ENCODE measurements around the gene GSAP. TPM values are rescaled to one million over a fixed set of nuclear protein-coding genes. Genes with fewer than 3 reads are reported as not detected.
"Not testable (repeated sequence)": the region's sequence is repeated elsewhere in the genome, so short reads cannot be mapped to it uniquely, and the experiment has no call there.

Gene GSAP
- total RNA-seq, result 1 to 10 TPM; 2.0 to 4.2 (median 3.3) TPM
- polyA plus RNA-seq, result 1 to 10 TPM; 1.3 to 1.9 (median 1.6) TPM
- long read RNA-seq, donor 1, partial matches to known transcripts, result 1 of 5 reads
- long read RNA-seq, donor 1, other reads (novel, unspliced or antisense), result 3 of 5 reads
- long read RNA-seq, donor 2, transcript GSAP-201 (31 exons, 3,251 nt), result major isoform, 6 of 9 reads
- long read RNA-seq, donor 2, partial matches to known transcripts, result 1 of 9 reads
- long read RNA-seq, donor 2, other reads (novel, unspliced or antisense), result 2 of 9 reads

GRCh38 chr7:77415823-77416620, at the start of gene GSAP:
GSAP (minus strand) TSS chr7:77416349; CDS start chr7:77416321, 28 bp downstream.
- intact Hi-C loops (cut with DNase I), result loop anchor here in 1 of 2 donors (5.0 kb wide), 1 partner anchor 121 kb away; the partner anchor contains the start of gene PTPN12
- Histone ChIP-seq H3K9me3 (no peaks in the 10 kb centered on the region), H3K36me3 (ENCODE audit: insufficient read depth in 1 of 2, low read depth in 1 of 2) (no peaks in the 10 kb centered on the region), H3K27me3 (ENCODE audit: insufficient read depth in 3 of 3, low read length in 2 of 3) (no peaks in the 10 kb centered on the region), H3K4me3 (peak within 1 kb of the TSS; percentile 94), H3K4me1 (peaks cover 9% of the 10 kb centered on the region), H3K27ac (peak within 1 kb of the TSS; percentile 88)
- 0% methylated on average over 60 to 93 of the region's 93 CpGs for WGBS, 3 donors
- DNase-seq (peak; percentile 62 to 76), ATAC-seq (peak; percentile 81 to 88 (median 85))
- no peak for TF ChIP-seq CTCF (IDR thresholded peaks at IDR 0.05)

- WGBS, 3 donors, result 96 to 98% (median 97%) methylated on average over 1 of the region's 1 CpG
Observed at GRCh38 chr7:77465256-77465655, 49.1 kb upstream of the GSAP start.

GRCh38 chr7:77464589-77464988, 48.4 kb upstream of the GSAP start:
- Histone ChIP-seq H3K27me3 (ENCODE audit: insufficient read depth in 3 of 3, low read length in 2 of 3) (no peaks in the 10 kb centered on the region), H3K4me3 (no peak overlapping the region), H3K9me3 (no peaks in the 10 kb centered on the region), H3K36me3 (ENCODE audit: insufficient read depth in 1 of 2, low read depth in 1 of 2) (no peaks in the 10 kb centered on the region), H3K27ac (no peak overlapping the region), H3K4me1 (no peaks in the 10 kb centered on the region)
- ATAC-seq (no peak), DNase-seq (no peak)
- TF ChIP-seq CTCF (IDR thresholded peaks at IDR 0.05), result no peak
- 85 to 92% (median 86%) methylated on average over 4 of the region's 4 CpGs for WGBS, 3 donors
- intact Hi-C loops (cut with DNase I), result no loop called here

More at GRCh38 chr7:77465256-77465655, 49.1 kb upstream of the GSAP start:
- DNase-seq (no peak), ATAC-seq (no peak)
- H3K4me1 ChIP-seq, result no peaks in the 10 kb centered on the region
- TF ChIP-seq CTCF (IDR thresholded peaks at IDR 0.05), result no peak
- intact Hi-C loops (cut with DNase I), result no loop called here
- H3K27me3 ChIP-seq (ENCODE audit: insufficient read depth in 3 of 3, low read length in 2 of 3), result no peaks in the 10 kb centered on the region
- H3K9me3 ChIP-seq, result no peaks in the 10 kb centered on the region
- H3K36me3 ChIP-seq (ENCODE audit: insufficient read depth in 1 of 2, low read depth in 1 of 2), result no peaks in the 10 kb centered on the region
- no peak overlapping the region for H3K4me3 ChIP-seq
- no peak overlapping the region for H3K27ac ChIP-seq

GRCh38 chr7:77463632-77464031, 47.5 kb upstream of the GSAP start:
- H3K9me3 ChIP-seq; H3K27ac ChIP-seq; H3K4me1 ChIP-seq; H3K4me3 ChIP-seq; H3K36me3 ChIP-seq (ENCODE audit: insufficient read depth in 1 of 2, low read depth in 1 of 2); H3K27me3 ChIP-seq (ENCODE audit: insufficient read depth in 3 of 3, low read length in 2 of 3); DNase-seq; intact Hi-C loops (cut with DNase I): not testable (repeated sequence)
- peak in 1 of 4 donors; percentile 34 for ATAC-seq
- 87 to 88% (median 88%) methylated on average over 6 of the region's 6 CpGs for WGBS, 3 donors

GRCh38 chr7:77461842-77462241, 45.7 kb upstream of the GSAP start:
- Histone ChIP-seq H3K27ac (no peak overlapping the region), H3K4me1 (no peaks in the 10 kb centered on the region), H3K4me3 (no peak overlapping the region), H3K27me3 (ENCODE audit: insufficient read depth in 3 of 3, low read length in 2 of 3) (no peaks in the 10 kb centered on the region), H3K36me3 (ENCODE audit: insufficient read depth in 1 of 2, low read depth in 1 of 2) (no peaks in the 10 kb centered on the region), H3K9me3 (no peaks in the 10 kb centered on the region)
- intact Hi-C loops (cut with DNase I), result no loop called here
- WGBS, 3 donors, result 86 to 89% (median 87%) methylated on average over 6 of the region's 6 CpGs
- no peak for TF ChIP-seq CTCF (IDR thresholded peaks at IDR 0.05)
- DNase-seq (no peak), ATAC-seq (no peak)
